Ovary (tissue), 9 donors: ENCODE results near the gene TP63. TPM values are rescaled to one million over a fixed set of nuclear protein-coding genes. Genes with fewer than 3 reads are reported as not detected.

Source experiments
- DNase-seq, 5 donors: peaks; one replicate each; pipeline ENCODE4 v3.0.0-alpha.2; 2019 to 2020
- H3K27ac ChIP-seq, 2 donors: fragments of 200-600 bp; one replicate each; pipeline versions ENCODE4 v1.5.1 to v1.8.0; 2019 to 2022
- H3K27me3 ChIP-seq: fragments of 200-600 bp; one replicate; pipeline ENCODE4 v1.8.0; 2022
- H3K36me3 ChIP-seq: fragments of 200-600 bp; sonication (generic); one replicate; pipeline ENCODE4 v1.5.1; 2019
- H3K4me1 ChIP-seq: one replicate; pipeline ENCODE4 v1.8.1; 2013; ENCODE audit warnings: mild to moderate bottlenecking, moderate library complexity; ENCODE audit not compliant: insufficient read depth
- H3K4me3 ChIP-seq: fragments of 200-600 bp; sonication (generic); one replicate; pipeline ENCODE4 v1.5.1; 2017
- H3K9me3 ChIP-seq, 2 donors: fragments of 200-600 bp in 1 of 2; sonication (generic) in 1 of 2; one replicate each; pipeline versions ENCODE4 v1.5.1 to v1.8.1; 2013 to 2019; ENCODE audit warnings: mild to moderate bottlenecking in 1 of 2, moderate library complexity in 1 of 2
- CTCF ChIP-seq, 3 donors: fragments of 450-650 bp in 2 of 3; fragments of 200-600 bp in 1 of 3; IDR thresholded peaks; one replicate each; pipeline versions ENCODE4 v1.5.1 to v1.8.0; 2016 to 2022; ENCODE audit warnings: antibody characterized with exemption in 3 of 3, mild to moderate bottlenecking in 1 of 3
- EP300 ChIP-seq: sonication (generic); formaldehyde crosslinking; IDR thresholded peaks from one replicate; pipeline ENCODE4 v1.6.1; 2017; ENCODE audit warnings: antibody characterized with exemption
- POLR2A ChIP-seq: fragments of 450-650 bp; IDR thresholded peaks from one replicate; pipeline ENCODE4 v1.6.1; 2017; ENCODE audit warnings: antibody characterized with exemption, mild to moderate bottlenecking, moderate library complexity
- WGBS, 3 donors: extraction: QIAGEN DNeasy Blood & Tissue Kit in 1 of 3; methylation state at CpG; one replicate each; pipeline versions ENCODE4 v1.1.5 to v1.1.7; 2013 to 2017; 5-methylcytosine and 5-hydroxymethylcytosine counted together
- intact Hi-C, 4 donors: fragments of 100-400 bp; cut with DNase I; formaldehyde crosslinking; loops; one replicate each; pipeline versions ENCODE4 v1.11.0 to v1.15.1; 2022 to 2023
- polyA plus RNA-seq, 2 donors: library from polyadenylated mRNA; stranded (reverse); fragments of 200-250 nt in 1 of 2; fragments of 350-450 nt in 1 of 2; fragmentation: Illumina TruSeq in 1 of 2; extraction: RNeasy Lipid Tissue Mini Kit (QIAGEN cat#74804) in 1 of 2; gene quantifications; one replicate each; pipeline ENCODE4 v1.2.3, GENCODE V29; 2013 to 2014
- total RNA-seq, 7 donors: library from RNA; depleted of rRNA in 2 of 7; stranded (reverse); fragments of >200 nt in 2 of 7; fragmentation: NEBNext Ultra II Directional in 3 of 7; extraction: Animal tissue kit (Norgen Biotek cat#: 25700) in 3 of 7; gene quantifications; one replicate each; pipeline versions ENCODE4 v1.1.0 to v1.2.4, GENCODE V29; 2016 to 2023
- donor health status: DM: no; HTN: no; CAD: no; lungs with moderate emphysema.
- donor health status: DM: no; HTN: no; CAD: no.
- donor health status: Bipolar disorder and iron deficiency.
- donor health status: DM: yes; HTN: yes; CAD: no.
- donor health status: DM: no; HTN: no; CAD: no.
- donor health status: DM: yes; HTN: yes; CAD: no.

Gene TP63
- total and polyA plus RNA-seq, 9 donors = 0.15 to 0.79 (median 0.22) TPM; not detected in 1

GRCh38 chr3:189699885-189700284 lies 68.7 kb downstream of the TP63 start:
- H3K4me1 ChIP-seq = no peaks in the 10 kb centered on the region
- WGBS, 3 donors = 63 to 75% (median 73%) methylated on average over 1 of the region's 1 CpG
- no peaks in the 10 kb centered on the region for H3K9me3 ChIP-seq
- H3K27ac ChIP-seq = no peak overlapping the region
- no peaks in the 10 kb centered on the region for H3K36me3 ChIP-seq
- TF ChIP-seq CTCF (IDR thresholded peaks at IDR 0.05) (no peak), POLR2A (no peak), EP300 (no peak)
- intact Hi-C loops = no loop called here
- H3K4me3 ChIP-seq = no peak overlapping the region
- H3K27me3 ChIP-seq = no peaks in the 10 kb centered on the region
- no peak for DNase-seq

GRCh38 chr3:189702066-189702646 lies 71.0 kb downstream of the TP63 start:
- WGBS, 3 donors = 74 to 93% (median 82%) methylated on average over 1 of the region's 1 CpG
- no peak for DNase-seq
- TF ChIP-seq CTCF (IDR thresholded peaks at IDR 0.05) = no peak
- no peaks in the 10 kb centered on the region for H3K4me1 ChIP-seq
- H3K9me3 ChIP-seq = no peaks in the 10 kb centered on the region
- intact Hi-C loops = no loop called here
- no peak overlapping the region for H3K4me3 ChIP-seq
- H3K36me3 ChIP-seq = no peaks in the 10 kb centered on the region
- H3K27me3 ChIP-seq = no peaks in the 10 kb centered on the region
- H3K27ac ChIP-seq = no peak overlapping the region

GRCh38 chr3:189703865-189704264 lies 72.7 kb downstream of the TP63 start:
- no peaks in the 10 kb centered on the region for H3K9me3 ChIP-seq
- no peaks in the 10 kb centered on the region for H3K36me3 ChIP-seq
- H3K4me3 ChIP-seq = no peak overlapping the region
- no peak overlapping the region for H3K27ac ChIP-seq
- no peak for DNase-seq
- 98 to 100% (median 98%) methylated on average over 1 of the region's 1 CpG for WGBS, 3 donors
- H3K27me3 ChIP-seq = no peaks in the 10 kb centered on the region
- H3K4me1 ChIP-seq = no peaks in the 10 kb centered on the region
- intact Hi-C loops = no loop called here
- TF ChIP-seq POLR2A = no peak
- TF ChIP-seq CTCF (IDR thresholded peaks at IDR 0.05) = no peak
- TF ChIP-seq EP300 = no peak

DNA sequence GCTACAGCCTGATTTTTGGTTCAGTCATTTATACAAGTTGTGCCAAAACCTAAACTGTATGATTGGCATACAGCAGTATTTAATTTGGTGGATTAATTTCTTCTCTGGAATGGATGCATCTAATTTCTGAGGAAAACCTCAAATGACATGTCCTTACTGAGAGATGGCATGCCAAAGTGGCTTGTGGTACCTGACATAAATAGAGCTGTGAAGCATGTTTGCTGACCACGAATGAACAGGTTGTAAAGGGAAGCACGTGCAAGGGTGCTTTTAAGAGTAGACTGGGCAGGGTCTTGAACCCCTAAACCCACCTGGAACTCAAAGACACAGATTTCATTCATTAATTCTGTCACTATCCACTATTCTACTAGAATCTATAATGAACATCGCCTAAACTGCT lies 77.2 kb downstream of the TP63 start:
- Histone ChIP-seq H3K27me3 (no peaks in the 10 kb centered on the region), H3K36me3 (no peaks in the 10 kb centered on the region), H3K4me1 (peaks cover 2% of the 10 kb centered on the region), H3K9me3 (no peaks in the 10 kb centered on the region), H3K4me3 (no peak overlapping the region), H3K27ac (no peak overlapping the region)
- intact Hi-C loops = no loop called here
- DNase-seq = no peak
- TF ChIP-seq EP300 (no peak), CTCF (IDR thresholded peaks at IDR 0.05) (no peak), POLR2A (no peak)
- 86 to 96% (median 89%) methylated on average over 3 of the region's 3 CpGs for WGBS, 3 donors
